IMR-90 (cell line): ENCODE measurements around the gene HTR1E.

Source experiments
- CEBPB ChIP-seq: IDR thresholded peaks from 2 replicates; pipeline ENCODE4 v1.6.1; 2012; ENCODE audit warnings: low read depth, low read length, improper control_type of control experiment
- CTCF ChIP-seq: conservative IDR thresholded peaks from 2 replicates; pipeline ENCODE4 v1.5.1; 2012; ENCODE audit warnings: mild to moderate bottlenecking, low read depth, low read length, improper control_type of control experiment
- FOS ChIP-seq: fragments of 150-350 bp; IDR thresholded peaks from 2 replicates; pipeline ENCODE4 v1.6.1; 2016; ENCODE audit warnings: low read depth, low read length
- MAFK ChIP-seq: IDR thresholded peaks from 2 replicates; pipeline ENCODE4 v1.6.1; 2012; ENCODE audit warnings: low read depth, low read length, improper control_type of control experiment
- MXI1 ChIP-seq: IDR thresholded peaks from 2 replicates; pipeline ENCODE4 v1.6.1; 2012; ENCODE audit warnings: low read depth, mild to moderate bottlenecking, low read length, moderate library complexity, borderline replicate concordance
- NFE2L2 ChIP-seq: fragments of 150-350 bp; IDR thresholded peaks from 2 replicates; pipeline ENCODE4 v1.6.1; 2016; ENCODE audit warnings: low read depth, mild to moderate bottlenecking, low read length
- POLR2A ChIP-seq: IDR thresholded peaks from 2 replicates; pipeline ENCODE4 v1.6.1; 2012; ENCODE audit warnings: mild to moderate bottlenecking, low read depth, low read length
- RAD21 ChIP-seq: IDR thresholded peaks from 2 replicates; pipeline ENCODE4 v1.6.1; 2012; ENCODE audit warnings: low read length, improper control_type of control experiment
- USF2 ChIP-seq: fragments of 150-350 bp; IDR thresholded peaks from 2 replicates; pipeline ENCODE4 v1.6.1; 2017; ENCODE audit warnings: mild to moderate bottlenecking, antibody characterized with exemption, low read length, low read depth

GRCh38 chr6:86978251-86978650 lies 40.9 kb downstream of the HTR1E start:
- no peak for TF ChIP-seq POLR2A
- no peak for TF ChIP-seq CTCF
- TF ChIP-seq MAFK, result no peak
- TF ChIP-seq FOS, result no peak
- no peak for TF ChIP-seq NFE2L2
- TF ChIP-seq USF2, result no peak
- TF ChIP-seq CEBPB, result no peak
- TF ChIP-seq MXI1, result no peak
- no peak for TF ChIP-seq RAD21
